DMS53 treated with DMSO at 0.1 percent for 48 hours (cell line): ENCODE measurements around the gene ZNF638.
"Not testable (repeated sequence)": the region's sequence is repeated elsewhere in the genome, so short reads cannot be mapped to it uniquely, and the experiment has no call there.

Source experiments
- DNase-seq: peaks from one replicate; lab custom pipeline; 2025; ENCODE audit not compliant: unreplicated experiment; lab: John Stamatoyannopoulos, UW

ZNF638 gene, protein sequence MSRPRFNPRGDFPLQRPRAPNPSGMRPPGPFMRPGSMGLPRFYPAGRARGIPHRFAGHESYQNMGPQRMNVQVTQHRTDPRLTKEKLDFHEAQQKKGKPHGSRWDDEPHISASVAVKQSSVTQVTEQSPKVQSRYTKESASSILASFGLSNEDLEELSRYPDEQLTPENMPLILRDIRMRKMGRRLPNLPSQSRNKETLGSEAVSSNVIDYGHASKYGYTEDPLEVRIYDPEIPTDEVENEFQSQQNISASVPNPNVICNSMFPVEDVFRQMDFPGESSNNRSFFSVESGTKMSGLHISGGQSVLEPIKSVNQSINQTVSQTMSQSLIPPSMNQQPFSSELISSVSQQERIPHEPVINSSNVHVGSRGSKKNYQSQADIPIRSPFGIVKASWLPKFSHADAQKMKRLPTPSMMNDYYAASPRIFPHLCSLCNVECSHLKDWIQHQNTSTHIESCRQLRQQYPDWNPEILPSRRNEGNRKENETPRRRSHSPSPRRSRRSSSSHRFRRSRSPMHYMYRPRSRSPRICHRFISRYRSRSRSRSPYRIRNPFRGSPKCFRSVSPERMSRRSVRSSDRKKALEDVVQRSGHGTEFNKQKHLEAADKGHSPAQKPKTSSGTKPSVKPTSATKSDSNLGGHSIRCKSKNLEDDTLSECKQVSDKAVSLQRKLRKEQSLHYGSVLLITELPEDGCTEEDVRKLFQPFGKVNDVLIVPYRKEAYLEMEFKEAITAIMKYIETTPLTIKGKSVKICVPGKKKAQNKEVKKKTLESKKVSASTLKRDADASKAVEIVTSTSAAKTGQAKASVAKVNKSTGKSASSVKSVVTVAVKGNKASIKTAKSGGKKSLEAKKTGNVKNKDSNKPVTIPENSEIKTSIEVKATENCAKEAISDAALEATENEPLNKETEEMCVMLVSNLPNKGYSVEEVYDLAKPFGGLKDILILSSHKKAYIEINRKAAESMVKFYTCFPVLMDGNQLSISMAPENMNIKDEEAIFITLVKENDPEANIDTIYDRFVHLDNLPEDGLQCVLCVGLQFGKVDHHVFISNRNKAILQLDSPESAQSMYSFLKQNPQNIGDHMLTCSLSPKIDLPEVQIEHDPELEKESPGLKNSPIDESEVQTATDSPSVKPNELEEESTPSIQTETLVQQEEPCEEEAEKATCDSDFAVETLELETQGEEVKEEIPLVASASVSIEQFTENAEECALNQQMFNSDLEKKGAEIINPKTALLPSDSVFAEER (N-terminal part only)

GRCh38 chr2:71331581-71332434, at the start of gene ZNF638:
Gene ZNF638, plus strand, starts transcription at chr2:71331782. Its CDS starts 17,173 bp downstream, at chr2:71348955.
- peak; percentile 91 for DNase-seq

GRCh38 chr2:71281950-71282349, 49.6 kb upstream of the ZNF638 start:
- no peak for DNase-seq

DNA sequence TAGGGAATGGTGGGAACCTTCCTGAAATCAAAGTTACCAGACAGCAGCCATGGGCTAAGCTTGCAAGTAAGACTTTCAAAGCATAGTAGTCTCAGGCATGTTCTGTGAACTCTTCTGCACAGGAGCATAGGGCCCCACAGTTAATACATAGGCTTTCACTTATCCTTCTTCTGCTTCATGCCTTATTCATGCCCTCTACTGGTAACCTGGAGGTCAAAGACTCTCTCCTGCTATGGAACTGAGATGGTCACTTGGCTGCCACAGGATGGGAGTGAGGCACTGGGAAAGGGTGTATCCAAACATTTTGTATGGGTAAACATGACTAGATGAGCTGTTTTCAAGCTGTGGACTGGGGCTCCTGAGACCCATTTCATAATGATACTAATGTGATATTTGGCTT, 49.1 kb upstream of the ZNF638 start:
- no peak for DNase-seq

GRCh38 chr2:71283131-71283530, 48.5 kb upstream of the ZNF638 start:
- no peak for DNase-seq

- no peak for DNase-seq
Measured at GRCh38 chr2:71285706-71286105, 45.9 kb upstream of the ZNF638 start.

DNA sequence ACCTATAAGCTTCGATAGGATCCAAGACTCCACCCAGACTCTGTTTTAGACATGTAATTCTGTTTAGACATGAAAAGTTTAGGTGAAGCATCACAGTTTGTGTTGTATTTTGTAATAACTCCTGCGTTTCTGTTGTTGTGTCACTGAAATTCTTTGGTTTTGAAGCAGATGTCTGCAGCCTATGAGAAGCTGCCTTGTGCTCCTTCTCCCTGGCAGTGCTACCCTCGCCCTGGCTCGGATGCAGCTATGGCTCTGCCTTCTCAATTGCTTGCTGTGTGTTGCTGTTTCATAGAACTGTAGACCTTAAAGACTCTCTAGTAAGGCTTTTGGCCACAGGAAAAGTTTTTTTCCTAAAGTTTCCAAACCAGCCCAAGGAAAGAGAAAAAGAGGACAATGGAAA, 40.2 kb upstream of the ZNF638 start:
- no peak for DNase-seq

DNA sequence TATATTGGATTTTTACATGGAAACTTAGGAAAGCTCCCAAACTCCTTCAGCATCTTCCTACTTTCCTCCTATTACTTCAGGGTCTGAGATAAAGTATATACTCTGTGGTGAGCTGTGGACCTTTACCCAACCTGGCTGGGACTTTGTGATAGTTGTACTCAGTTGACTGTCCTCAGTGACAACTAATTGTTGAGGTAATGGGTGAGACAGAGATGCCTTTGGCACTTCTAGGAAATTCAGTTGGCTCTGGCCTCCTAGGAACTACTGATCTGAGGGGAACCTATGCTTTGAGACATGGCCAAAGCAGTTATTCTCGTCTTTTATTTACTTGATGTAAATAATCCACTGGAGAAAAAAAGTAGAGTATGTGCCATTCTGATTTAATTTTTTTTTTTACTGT, 39.4 kb upstream of the ZNF638 start:
- DNase-seq, result no peak

DNA sequence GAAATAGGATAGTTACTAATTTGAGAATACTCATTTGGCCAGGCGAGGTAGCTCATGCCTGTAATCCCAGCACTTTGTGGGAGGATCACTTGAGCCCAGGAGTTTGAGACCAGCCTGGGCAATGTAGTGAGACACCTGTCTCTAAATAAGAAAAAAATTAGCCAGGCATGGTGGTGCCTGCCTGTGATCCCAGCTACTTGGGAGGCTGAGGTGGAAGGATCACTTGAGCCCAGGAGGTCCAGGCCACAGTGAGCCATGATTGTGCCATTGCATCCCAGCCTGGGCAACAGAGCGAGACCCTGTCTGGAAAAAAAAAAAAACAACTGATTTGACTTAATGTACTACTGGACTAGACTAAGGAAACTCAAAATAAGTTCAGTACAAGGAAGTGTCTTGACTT, 32.7 kb upstream of the ZNF638 start:
- no peak for DNase-seq

DNA sequence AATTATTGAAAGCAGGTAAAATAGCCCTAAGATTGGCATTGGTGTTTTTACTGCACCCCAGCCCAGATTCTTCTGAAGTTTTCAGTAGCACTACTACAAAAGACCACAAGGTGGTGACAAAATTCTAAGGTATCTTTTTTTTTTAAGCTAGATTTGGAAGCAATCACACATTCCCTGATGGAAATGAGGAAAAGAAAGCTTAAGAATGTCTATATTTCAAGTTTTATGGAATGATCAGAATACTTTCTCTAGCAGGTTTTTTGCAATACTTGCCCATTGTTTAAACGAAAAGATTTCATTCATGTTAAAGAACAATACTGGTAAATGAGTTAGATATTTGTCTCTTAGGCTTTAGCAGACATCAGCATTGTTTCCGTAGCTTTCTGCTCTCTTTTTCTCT, 32.1 kb upstream of the ZNF638 start:
- peak; percentile 12 for DNase-seq

DNA sequence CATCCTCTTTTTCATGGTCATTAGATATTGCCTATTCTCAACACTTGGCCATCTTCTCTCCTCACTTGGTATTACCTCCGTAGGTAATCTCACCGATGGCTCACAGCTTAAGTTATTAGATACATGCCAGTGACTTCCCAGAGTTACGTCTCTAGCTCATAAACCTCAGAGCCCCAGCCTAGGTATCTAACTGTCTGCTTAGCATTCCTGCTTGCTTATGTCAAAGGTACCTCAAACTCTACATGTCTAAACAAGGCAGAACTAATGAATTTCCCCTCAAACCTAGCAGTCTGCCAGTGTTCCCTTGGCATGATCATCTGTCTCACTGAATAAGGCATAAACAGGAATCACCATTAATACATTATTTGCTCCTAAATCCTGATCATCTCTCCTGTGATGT, 27.7 kb upstream of the ZNF638 start:
- DNase-seq, result no peak

DNA sequence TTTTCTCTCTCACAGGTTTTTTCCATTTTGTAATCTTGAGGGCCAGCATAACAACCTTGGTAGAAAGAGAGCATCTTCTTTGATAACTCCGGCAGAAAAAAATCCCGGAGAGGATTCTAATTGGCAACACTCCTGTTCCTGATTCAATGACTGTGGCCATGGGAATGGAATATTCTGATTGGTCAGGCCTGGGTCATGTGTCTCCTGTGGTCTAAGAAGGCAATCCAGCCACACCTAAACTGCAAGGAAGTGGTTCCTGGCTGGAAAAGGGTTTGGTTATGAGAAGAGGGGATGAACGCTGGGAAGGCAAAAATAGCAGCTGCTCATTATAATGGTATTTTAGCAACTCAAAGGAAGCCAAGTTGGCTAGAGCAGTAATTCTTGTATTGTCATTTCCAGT, 24.8 kb upstream of the ZNF638 start:
- no peak for DNase-seq

DNA sequence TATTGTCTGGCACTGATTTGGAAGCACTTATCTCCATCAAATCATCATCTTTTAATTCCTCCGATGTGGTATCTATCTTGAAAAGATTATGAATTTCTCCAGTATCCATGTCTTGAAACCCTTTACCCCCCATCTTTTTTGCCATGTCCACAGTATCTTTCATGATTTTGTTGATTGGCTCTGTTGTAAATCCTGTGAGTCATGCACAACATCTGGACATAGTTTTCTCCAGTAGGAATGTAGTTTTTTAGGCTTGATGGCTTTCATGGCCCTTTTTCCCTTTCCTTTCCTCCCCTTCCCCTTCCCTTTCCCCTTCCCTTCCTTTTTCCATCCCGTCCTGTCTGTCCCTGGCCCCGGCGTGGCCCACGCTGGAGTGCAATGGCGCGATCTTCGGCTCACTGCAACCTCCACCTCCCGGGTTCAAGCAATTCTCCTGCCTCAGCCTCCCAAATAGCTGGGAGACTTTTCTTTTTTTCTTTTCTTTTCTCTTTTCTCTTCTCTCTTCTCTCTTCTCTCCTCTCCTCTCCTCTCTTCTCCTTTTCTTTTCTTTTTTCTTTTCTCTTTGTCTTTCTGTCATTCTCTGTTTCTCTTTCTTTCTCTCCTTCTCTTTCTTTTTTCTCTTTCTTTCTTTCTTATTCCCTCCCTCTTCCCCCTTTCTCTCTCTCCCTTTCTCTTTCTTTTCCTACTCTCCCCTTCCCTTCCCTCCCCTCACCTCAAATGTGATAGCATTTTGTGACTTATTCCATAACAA, 18.4 kb upstream of the ZNF638 start:
- DNase-seq, result no peak

DNA sequence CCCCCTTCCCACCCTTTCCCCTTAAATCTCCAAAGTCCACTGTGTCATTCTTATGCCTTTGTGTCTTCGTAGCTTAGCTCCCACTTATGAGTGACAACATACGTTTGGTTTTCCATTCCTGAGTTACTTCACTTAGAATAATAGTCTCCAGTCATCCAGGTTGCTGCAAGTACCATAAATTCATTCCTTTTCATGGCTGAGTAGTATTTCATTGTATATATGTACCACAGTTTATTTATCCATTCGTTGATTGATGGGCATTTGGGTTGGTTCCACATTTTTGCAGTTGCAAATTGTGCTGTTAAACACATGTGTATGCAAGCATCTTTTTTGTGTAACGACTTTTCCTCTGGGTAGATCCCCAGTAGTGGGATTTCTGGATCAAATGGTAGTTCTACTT, 14.5 kb upstream of the ZNF638 start:
- DNase-seq, result no peak

DNA sequence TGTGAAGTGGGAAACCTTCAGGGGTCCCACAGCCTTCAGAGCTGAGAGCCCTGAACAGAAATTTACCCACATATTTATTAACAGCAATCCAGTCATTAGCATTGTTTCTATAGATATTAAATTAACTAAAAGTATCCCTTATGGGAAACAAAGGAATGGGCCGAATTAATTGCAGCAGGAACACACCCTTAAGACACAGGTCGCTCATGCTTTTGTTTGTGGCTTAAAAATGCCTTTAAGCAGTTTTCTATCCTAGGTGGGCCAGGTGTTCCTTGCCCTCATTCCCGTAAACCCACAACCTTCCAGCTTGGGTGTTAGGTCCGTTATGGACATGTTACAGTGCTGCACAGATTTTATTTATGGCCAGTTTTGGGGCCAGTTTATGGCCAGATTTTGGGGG, 13.7 kb upstream of the ZNF638 start:
- not testable (repeated sequence) for DNase-seq

- DNase-seq, result no peak
Measured at GRCh38 chr2:71323386-71323785, 8.2 kb upstream of the ZNF638 start.

GRCh38 chr2:71326968-71327367, 4.6 kb upstream of the ZNF638 start:
- no peak for DNase-seq

DNA sequence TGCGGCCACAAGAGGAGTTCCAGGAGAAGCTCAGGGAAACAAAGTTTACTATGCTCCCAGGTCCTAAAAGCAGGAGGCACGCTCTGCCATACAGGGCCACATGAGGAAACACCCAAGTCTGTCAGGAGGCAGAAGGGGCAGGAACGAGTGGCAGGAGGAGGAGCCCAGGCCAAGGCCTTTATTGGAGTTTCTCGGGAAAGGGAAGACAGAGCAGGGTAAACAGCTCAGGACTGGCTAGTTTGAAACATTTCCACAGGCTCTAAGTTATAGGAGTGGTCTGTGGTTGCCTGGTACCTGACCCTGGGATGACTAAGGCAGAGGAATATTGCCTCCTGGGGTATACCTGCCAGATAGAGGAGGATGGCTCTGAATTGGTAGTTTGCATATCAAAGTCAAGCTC, 3.7 kb upstream of the ZNF638 start:
- no peak for DNase-seq

DNA sequence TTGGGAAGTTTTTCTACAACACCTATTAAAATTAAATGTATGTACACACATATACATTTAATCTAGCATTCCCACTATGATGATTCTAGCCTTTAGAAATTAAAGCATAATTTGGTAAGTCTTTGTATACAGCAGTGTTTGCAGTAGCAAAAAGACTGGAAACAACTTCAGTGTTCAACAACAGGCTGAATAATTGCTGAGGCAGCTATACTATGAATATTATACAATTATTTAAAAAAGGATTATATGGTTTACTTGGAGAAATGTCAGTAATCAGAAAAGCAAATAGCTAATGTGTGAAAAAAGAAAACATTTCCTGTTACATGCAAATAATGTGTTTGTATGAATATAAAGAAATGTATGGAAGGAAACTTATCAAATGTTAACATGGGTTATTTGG, 1.4 kb upstream of the ZNF638 start:
- DNase-seq, result no peak

GRCh38 chr2:71330585-71331330, 824 bp upstream of the ZNF638 start:
- no peak for DNase-seq
